NCI-H2081 (cell line): ENCODE results near the gene KCNH1.

Experiments used
- DNase-seq, 2 experiments: peaks; one replicate each; lab custom pipeline; 2025; lab: John Stamatoyannopoulos, UW

The KCNH1 gene

GRCh38 chr1:210711825-210712612, 421.9 kb downstream of the KCNH1 start:
- no peak for DNase-seq

GRCh38 chr1:210709701-210710100, 424.2 kb downstream of the KCNH1 start:
- no peak for DNase-seq

- DNase-seq, result no peak
Observed at GRCh38 chr1:210707300-210708240, 426.4 kb downstream of the KCNH1 start.

GRCh38 chr1:210706246-210706645, 427.7 kb downstream of the KCNH1 start:
- no peak for DNase-seq

- no peak for DNase-seq
Observed at GRCh38 chr1:210705086-210705485, 428.9 kb downstream of the KCNH1 start.

GRCh38 chr1:210703593-210703992, 430.4 kb downstream of the KCNH1 start:
- DNase-seq, result no peak

GRCh38 chr1:210702506-210702905, 431.4 kb downstream of the KCNH1 start:
- DNase-seq, result no peak

GRCh38 chr1:210700511-210700910, 433.4 kb downstream of the KCNH1 start:
- DNase-seq, result peak in 1 of 2 experiments; percentile 20

- no peak for DNase-seq
Observed at GRCh38 chr1:210700083-210700482, 433.9 kb downstream of the KCNH1 start.

GRCh38 chr1:210698661-210699060, 435.3 kb downstream of the KCNH1 start:
- no peak for DNase-seq

GRCh38 chr1:210697185-210697584, 436.8 kb downstream of the KCNH1 start:
- DNase-seq, result no peak

GRCh38 chr1:210696709-210697108, 437.2 kb downstream of the KCNH1 start:
- DNase-seq, result no peak

GRCh38 chr1:210695026-210695425, 438.9 kb downstream of the KCNH1 start:
- DNase-seq, result no peak

- no peak for DNase-seq
Observed at GRCh38 chr1:210692796-210693195, 441.2 kb downstream of the KCNH1 start.

- DNase-seq, result peak; percentile 60 to 87
Observed at GRCh38 chr1:210691039-210691610, 442.8 kb downstream of the KCNH1 start.

- DNase-seq, result no peak
Observed at GRCh38 chr1:210690236-210690635, 443.7 kb downstream of the KCNH1 start.

- no peak for DNase-seq
Observed at GRCh38 chr1:210689826-210690225, 444.1 kb downstream of the KCNH1 start.

- no peak for DNase-seq
Observed at GRCh38 chr1:210688512-210689234, 445.3 kb downstream of the KCNH1 start.

GRCh38 chr1:210687582-210688279, 446.2 kb downstream of the KCNH1 start:
- DNase-seq, result no peak

GRCh38 chr1:210686841-210687240, 447.1 kb downstream of the KCNH1 start:
- no peak for DNase-seq

GRCh38 chr1:210685295-210685650, 448.7 kb downstream of the KCNH1 start:
- no peak for DNase-seq
